ENCODE results near the gene RELN. TPM values are rescaled to one million over a fixed set of nuclear protein-coding genes. Genes with fewer than 3 reads are reported as not detected.
"Not testable (repeated sequence)": the region's sequence is repeated elsewhere in the genome, so short reads cannot be mapped to it uniquely, and the experiment has no call there.

RELN gene
- polyA plus RNA-seq, 10 donors: 4.5 to 14.3 (median 7.3) TPM

GRCh38 chr7:103487419-103487818, 502.0 kb downstream of the RELN start:
- no peak for DNase-seq

DNA sequence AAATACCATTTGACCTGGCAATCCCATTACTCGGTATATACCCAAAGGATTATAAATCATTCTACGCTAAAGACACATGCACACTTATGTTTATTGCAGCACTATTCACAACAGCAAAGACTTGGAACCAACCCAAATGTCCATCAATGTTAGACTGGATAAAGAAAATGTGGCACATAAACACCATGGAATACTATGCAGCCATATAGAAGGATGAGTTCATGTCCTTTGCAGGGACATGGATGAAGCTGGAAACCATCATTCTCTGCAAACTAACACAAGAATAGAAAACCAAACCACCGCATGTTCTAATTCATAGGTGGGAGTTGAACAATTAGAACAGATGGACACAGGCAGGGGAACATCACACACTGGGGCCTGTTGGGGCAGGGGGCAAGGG, 502.6 kb downstream of the RELN start:
- not testable (repeated sequence) for DNase-seq

DNA sequence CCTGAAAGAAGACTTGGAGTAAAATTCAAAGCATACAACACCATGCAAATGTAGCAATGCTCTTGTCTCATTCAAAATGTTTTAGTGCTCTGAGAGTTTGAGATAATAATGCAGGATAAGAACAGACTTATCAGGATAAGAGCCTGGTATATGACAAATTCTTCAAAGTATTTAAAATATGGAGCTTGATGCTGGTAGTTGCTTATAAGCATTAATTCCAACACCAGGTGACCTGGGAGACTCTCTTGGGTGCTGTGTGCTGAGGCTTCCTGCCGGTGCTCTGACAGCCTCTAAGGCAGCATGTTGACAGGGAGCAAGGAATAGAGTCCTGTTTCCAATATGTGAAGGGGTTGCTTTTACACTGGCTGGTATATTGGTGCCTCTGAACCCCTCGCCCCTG, 508.7 kb downstream of the RELN start:
- DNase-seq: no peak

DNA sequence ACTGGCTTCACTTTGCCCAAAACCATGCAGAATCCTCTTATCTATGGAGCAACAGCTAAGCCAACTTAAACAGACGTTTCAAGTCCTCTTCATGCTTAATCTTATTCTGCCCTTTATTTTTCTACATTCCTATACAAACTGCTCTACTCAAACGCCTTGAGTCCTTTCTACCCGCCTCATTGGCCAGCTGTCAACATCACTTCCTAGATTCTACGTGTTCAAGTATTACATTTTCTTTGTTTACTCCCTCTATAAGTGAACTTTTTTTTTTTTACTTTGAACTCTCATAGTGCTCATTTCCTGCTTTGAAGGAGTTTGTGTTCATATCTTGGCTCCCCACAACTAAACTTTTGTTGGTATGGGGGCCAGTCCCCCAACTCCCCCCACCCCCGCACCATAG, 514.5 kb downstream of the RELN start:
- no peak for DNase-seq

DNA sequence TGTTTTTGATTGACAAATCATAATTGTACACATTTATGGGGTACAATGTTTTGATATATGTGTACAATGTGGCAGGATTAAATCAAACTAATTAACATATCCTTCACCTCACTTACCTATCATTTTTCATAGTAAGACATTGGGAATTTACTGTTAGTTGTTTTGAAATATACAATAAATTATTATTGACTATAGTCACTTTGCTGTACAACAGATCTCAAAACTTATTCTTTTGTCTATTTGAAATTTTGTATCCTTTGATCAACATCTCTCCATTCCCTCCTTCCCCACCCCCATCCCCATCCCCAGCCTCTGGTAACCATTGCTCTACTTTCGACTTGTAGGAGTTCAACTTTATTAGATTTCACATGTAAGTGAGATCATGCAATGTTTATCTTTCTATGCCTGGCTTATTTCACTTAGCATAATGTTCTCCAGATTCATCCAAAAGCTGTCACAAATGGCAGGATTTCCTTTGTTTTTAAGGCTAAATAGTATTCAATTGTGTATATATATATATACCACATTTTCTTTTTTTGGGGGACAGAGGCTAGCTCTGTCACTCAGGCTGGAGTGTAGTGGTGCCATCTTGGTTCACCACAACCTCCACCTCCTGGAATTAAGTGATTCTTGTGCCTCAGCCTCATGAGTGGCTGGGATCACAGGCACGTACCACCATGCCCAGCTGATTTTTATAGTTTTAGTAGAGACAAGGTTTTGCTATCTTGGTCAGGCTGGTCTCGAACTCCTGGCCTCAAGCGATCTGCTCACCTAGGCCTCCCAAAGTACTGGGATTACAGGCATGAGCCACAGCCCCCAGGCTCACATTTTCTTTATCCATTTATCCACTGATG, 520.1 kb downstream of the RELN start:
- DNase-seq: no peak

GRCh38 chr7:103466814-103467213, 522.6 kb downstream of the RELN start:
- no peak for DNase-seq

GRCh38 chr7:103462358-103462757, 527.1 kb downstream of the RELN start:
- no peak for DNase-seq

- DNase-seq: peak; percentile 2 to 39 (median 15)
Observed at GRCh38 chr7:103447073-103447960, 542.1 kb downstream of the RELN start.

DNA sequence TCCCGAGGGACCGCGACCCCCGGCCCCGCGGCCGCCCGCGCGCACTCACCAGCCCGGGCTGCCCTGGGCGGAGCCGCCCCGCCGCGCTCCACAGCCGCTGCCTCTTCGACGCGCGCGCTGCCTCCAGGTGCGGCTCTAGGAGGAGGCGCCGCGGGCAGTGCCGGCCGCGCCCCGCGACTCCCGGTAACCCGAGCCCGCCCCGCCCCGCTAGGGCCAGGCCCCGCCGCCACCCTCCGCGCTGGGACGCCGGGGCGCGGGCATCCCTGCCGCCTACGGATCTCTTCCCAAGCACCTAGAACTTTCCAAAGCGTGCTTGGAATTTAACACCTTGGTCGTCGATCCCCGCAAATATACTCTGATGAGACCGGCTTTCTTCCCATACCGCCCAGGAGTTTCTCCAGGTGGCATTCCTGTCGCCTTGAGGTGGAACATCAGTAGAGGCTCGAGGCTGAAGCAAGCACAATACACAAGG, 543.4 kb downstream of the RELN start, which contains the start of gene SLC26A5:
SLC26A5 (minus strand) TSS at position 159 of the 472 bp plus-strand sequence. CDS start 24,693 bp downstream, outside the sequence.
- no peak for DNase-seq

DNA sequence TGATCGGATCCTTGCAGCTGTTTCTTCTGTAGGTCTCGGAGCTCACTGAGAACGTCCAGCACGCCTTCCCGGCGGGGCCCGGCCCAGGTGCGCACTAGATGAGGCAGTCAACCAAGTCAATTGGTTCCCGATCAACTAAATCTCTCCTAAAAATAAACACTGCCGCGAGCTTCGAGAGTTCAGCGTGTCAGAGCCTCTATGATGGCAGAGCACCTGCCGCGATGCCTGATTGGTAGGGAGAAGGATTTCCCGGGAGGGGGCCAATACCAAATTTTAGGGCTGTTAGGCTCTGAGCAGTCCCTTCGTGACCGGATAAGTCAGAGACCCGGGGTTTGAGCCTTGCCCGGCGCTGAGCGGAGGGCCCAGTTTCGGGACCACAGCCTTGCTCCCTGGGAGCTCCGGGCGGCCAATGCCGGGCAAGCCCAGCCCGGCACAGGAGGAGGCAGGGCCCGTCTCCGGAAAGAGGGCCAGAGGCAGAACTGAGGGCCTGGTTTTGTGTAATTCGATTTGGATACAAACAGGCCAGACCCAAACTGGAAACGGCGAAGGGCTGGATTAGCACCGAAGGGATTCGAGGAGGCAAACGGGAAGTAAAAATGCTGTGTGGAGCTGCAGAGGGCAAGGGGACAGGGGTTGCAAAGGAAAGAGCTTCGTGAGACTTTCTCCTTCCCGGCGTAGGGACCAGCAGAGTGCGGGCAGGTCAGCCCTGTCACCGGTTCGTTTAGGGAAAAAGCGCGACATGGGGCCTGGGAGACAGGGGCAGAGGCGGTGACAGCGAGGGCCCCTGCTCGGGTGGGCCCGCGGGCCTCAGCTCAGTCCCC, 544.0 kb downstream of the RELN start:
- DNase-seq: peak in 1 of 3 donors; percentile 26

- DNase-seq: no peak
Observed at GRCh38 chr7:103439661-103440060, 549.8 kb downstream of the RELN start.

- DNase-seq: no peak
Observed at GRCh38 chr7:103437623-103438022, 551.8 kb downstream of the RELN start.

DNA sequence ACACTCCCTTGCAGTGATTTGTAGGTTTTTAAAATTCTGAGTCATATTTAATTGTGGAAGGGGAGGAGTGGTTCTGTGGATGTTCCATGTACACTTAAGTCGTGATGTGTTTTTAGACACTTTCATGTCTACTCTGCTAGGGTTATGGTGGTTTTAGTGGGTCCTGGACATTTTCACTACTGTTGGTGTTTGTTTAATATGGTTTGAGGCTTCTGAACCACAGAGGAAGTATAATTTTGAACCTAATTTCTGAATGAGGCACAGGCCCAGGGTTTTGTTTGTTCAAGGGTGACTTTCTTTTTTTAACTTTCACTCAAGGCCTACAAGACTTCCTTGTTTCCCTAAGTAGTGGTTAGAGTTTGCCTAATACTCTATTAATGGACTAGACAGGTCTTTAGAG, 556.7 kb downstream of the RELN start:
- no peak for DNase-seq

GRCh38 chr7:103425177-103425576, 564.3 kb downstream of the RELN start:
- DNase-seq: no peak

DNA sequence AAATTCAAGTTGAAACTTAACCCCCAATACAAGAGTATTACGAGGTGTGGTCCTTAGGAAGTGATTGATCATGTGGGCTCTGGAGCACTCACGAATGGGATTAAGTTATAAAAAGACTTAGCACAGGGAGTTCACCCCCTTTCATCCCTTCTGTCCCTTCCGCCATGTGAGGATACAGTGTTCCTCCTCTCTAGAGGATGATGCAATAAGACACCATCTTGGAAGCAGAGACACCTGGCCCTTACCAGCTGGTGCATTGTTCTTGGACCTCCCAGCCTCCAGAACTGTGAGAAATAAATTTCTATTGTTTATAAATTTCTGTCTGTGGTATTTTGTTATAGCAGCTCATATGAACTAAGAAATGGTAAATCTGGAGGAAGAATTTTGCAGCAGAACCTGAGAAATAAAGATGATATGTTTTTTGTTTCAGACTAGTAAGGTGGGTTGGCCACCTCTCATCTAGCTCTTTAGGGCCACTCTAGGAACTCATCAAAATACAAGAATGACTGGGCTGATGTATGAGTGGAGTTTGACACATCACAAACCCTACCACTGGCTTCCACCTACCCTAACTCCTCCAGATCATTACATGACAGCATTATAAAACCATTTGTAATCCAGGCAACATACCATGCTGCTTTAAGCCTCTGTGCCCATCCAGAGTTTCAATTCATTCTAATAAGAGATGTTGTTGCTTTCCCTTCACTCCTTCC, 565.8 kb downstream of the RELN start:
- DNase-seq: no peak

Other genes starting within 250 kb of the RELN start
- 10 to 100 TPM; 13.0 to 18.3 (median 16.2) TPM for gene ORC5, start 218.4 kb upstream of the RELN start, polyA plus RNA-seq (ENCODE audit: insufficient read length in 10 of 10)

Measured in muscle of back (tissue), 11 donors.